B cell (primary cell): ENCODE results near the gene PRPF19. TPM values are rescaled to one million over a fixed set of nuclear protein-coding genes. Genes with fewer than 3 reads are reported as not detected.
A peak's percentile ranks its signal among the peaks of the same experiment; 100 is the strongest.

Source experiments
- ATAC-seq: fragments of 200-7000 bp; cut with Tn5 transposase; one replicate; pipeline ENCODE4 v1.10.0; 2021; ENCODE audit warnings: low read depth, mild to moderate bottlenecking, moderate number of reproducible peaks, moderate library complexity
- CTCF ChIA-PET: fragments of 350-600 bp; sonication (Branson Sonifier 250); formaldehyde crosslinking; loops from one replicate; lab custom pipeline; 2021; ENCODE audit warnings: antibody characterized with exemption, inconsistent platforms; lab: Charles Lee
- POLR2A ChIA-PET: fragments of 350-600 bp; sonication (Branson Sonifier 250); formaldehyde crosslinking; loops from one replicate; lab custom pipeline; 2021; ENCODE audit warnings: antibody characterized with exemption; lab: Charles Lee
- DNase-seq: peaks from one replicate; pipeline ENCODE4 v3.0.0; 2013
- H2AFZ ChIP-seq: 2 replicates; pipeline ENCODE4 v1.6.1; 2012; ENCODE audit warnings: mild to moderate bottlenecking, low read depth, low read length; ENCODE audit not compliant: insufficient read depth, poor library complexity, severe bottlenecking
- H3K27ac ChIP-seq, 2 donors: 1 replicate in 1 of 2; 2 replicates in 1 of 2; pipeline ENCODE4 v1.5.1; 2012 to 2013; ENCODE audit warnings: low read length in 2 of 2, mild to moderate bottlenecking in 2 of 2, moderate library complexity in 1 of 2
- H3K27me3 ChIP-seq, 4 experiments: fragments of 200-600 bp in 1 of 4; sonication (generic) in 1 of 4; replicated peaks in 1 of 4; 1 replicate in 2 of 4; 2 replicates in 2 of 4; pipeline versions ENCODE4 v1.6.1 to v1.7.0; 2013 to 2016; ENCODE audit warnings: low read length in 3 of 4, mild to moderate bottlenecking in 2 of 4, mixed read lengths in 1 of 4, moderate library complexity in 1 of 4; ENCODE audit not compliant: insufficient read depth in 4 of 4, control insufficient read depth in 3 of 4; ENCODE audit errors: control extremely low read depth in 1 of 4
- H3K36me3 ChIP-seq, 2 experiments: replicated peaks in 1 of 2; 1 replicate in 1 of 2; 2 replicates in 1 of 2; pipeline versions ENCODE4 v1.6.1 to v1.7.1; 2013; ENCODE audit warnings: low read length in 1 of 2; ENCODE audit not compliant: insufficient read depth in 2 of 2, control insufficient read depth in 1 of 2; ENCODE audit errors: control extremely low read depth in 1 of 2, extremely low read depth in 1 of 2
- H3K4me1 ChIP-seq, 2 donors: fragments of 200-600 bp in 1 of 2; sonication (generic) in 1 of 2; 1 replicate in 1 of 2; 2 replicates in 1 of 2; pipeline versions ENCODE4 v1.5.1 to v1.6.1; 2013 to 2017; ENCODE audit warnings: low read length in 2 of 2; ENCODE audit not compliant: control insufficient read depth in 2 of 2, insufficient read depth in 2 of 2
- H3K4me2 ChIP-seq: replicated peaks from 2 replicates; pipeline ENCODE3; 2012; ENCODE audit warnings: mild to moderate bottlenecking, low read depth, low read length; ENCODE audit not compliant: poor library complexity, severe bottlenecking
- H3K4me3 ChIP-seq, 5 experiments: fragments of 200-600 bp in 1 of 5; sonication (generic) in 1 of 5; 1 replicate in 3 of 5; 2 replicates in 2 of 5; pipeline versions ENCODE4 v1.5.1 to v1.7.0; 2011 to 2016; ENCODE audit warnings: low read length in 4 of 5, mild to moderate bottlenecking in 4 of 5, low read depth in 2 of 5, control low read depth in 1 of 5, moderate library complexity in 1 of 5; ENCODE audit not compliant: insufficient read depth in 1 of 5; ENCODE audit errors: control extremely low read depth in 1 of 5, extremely low read depth in 1 of 5
- H3K79me2 ChIP-seq: fragments of 200-600 bp; sonication (generic); one replicate; pipeline ENCODE4 v1.6.0; 2016; ENCODE audit warnings: low read length; ENCODE audit not compliant: control insufficient read depth, insufficient read depth
- H3K9ac ChIP-seq: fragments of 200-600 bp; sonication (generic); 2 replicates; pipeline ENCODE4 v1.6.1; 2017; ENCODE audit warnings: mild to moderate bottlenecking, low read length, moderate library complexity
- H3K9me3 ChIP-seq, 3 donors: one replicate each; pipeline versions ENCODE4 v1.6.1 to v1.7.1; 2013; ENCODE audit warnings: low read length in 2 of 3; ENCODE audit not compliant: control insufficient read depth in 2 of 3, insufficient read depth in 1 of 3; ENCODE audit errors: control extremely low read depth in 1 of 3
- H4K20me1 ChIP-seq: 2 replicates; pipeline ENCODE4 v1.6.0; 2012; ENCODE audit warnings: mild to moderate bottlenecking, low read length; ENCODE audit not compliant: insufficient read depth, control insufficient read depth, poor library complexity, severe bottlenecking
- H3K27ac Mint-ChIP-seq: one replicate; pipeline ENCODE4 v1.8.0; 2021; ENCODE audit warnings: mixed read lengths
- H3K27me3 Mint-ChIP-seq: one replicate; pipeline ENCODE4 v1.8.0; 2021; ENCODE audit warnings: mixed read lengths
- H3K4me1 Mint-ChIP-seq: one replicate; pipeline ENCODE4 v1.8.0; 2021; ENCODE audit warnings: mixed read lengths
- H3K4me3 Mint-ChIP-seq: one replicate; pipeline ENCODE4 v1.8.0; 2021; ENCODE audit warnings: mixed read lengths
- H3K9me3 Mint-ChIP-seq: one replicate; pipeline ENCODE4 v1.8.0; 2022; ENCODE audit warnings: mixed read lengths; ENCODE audit not compliant: insufficient read depth
- CTCF ChIP-seq: fragments of 200-600 bp; IDR thresholded peaks from one replicate; pipeline ENCODE4 v1.8.0; 2022; ENCODE audit warnings: antibody characterized with exemption, mild to moderate bottlenecking
- EZH2 ChIP-seq: IDR thresholded peaks from 2 replicates; pipeline ENCODE4 v1.6.1; 2012; ENCODE audit warnings: borderline replicate concordance, low read depth, mild to moderate bottlenecking, moderate library complexity, low read length; ENCODE audit not compliant: insufficient read depth, poor library complexity, severe bottlenecking
- WGBS: methylation state at CpG from one replicate; pipeline ENCODE4 v1.1.5; 2013; ENCODE audit warnings: missing lambda C conversion rate; ENCODE audit not compliant: insufficient coverage; 5-methylcytosine and 5-hydroxymethylcytosine counted together
- intact Hi-C: fragments of 100-400 bp; cut with micrococcal nuclease; formaldehyde crosslinking; loops from one replicate; pipeline ENCODE4 v1.10.0; 2022
- polyA plus RNA-seq: library from polyadenylated mRNA; depleted of rRNA; stranded (reverse); fragments of >200 nt; gene quantifications from 2 replicates; pipeline ENCODE4 v1.2.3, GENCODE V29; 2012
- total RNA-seq, 2 donors: library from RNA; stranded (reverse); fragments of 120-200 nt in 1 of 2; gene quantifications; 1 replicate in 1 of 2; 2 replicates in 1 of 2; pipeline versions ENCODE4 v1.2.3 to v1.2.4, GENCODE V29; 2013 to 2022

Gene PRPF19
- total and polyA plus RNA-seq, 2 donors (not counting 1 experiment from before 2014, with no cell fraction given): 41.8 to 89.9 TPM

- peaks cover 47% of the 10 kb centered on the region for H3K4me1 Mint-ChIP-seq
- Histone ChIP-seq H3K27me3 (peaks cover 0 to 30% (median 7%) of the 10 kb centered on the region in 4 experiments), H3K27ac (no peak overlapping the region), H3K9ac (no peak overlapping the region), H3K36me3 (peaks cover 0 to 37% of the 10 kb centered on the region in 2 experiments), H3K79me2 (peaks cover 32% of the 10 kb centered on the region), H3K4me2 (no peak overlapping the region), H3K4me3 (no peak overlapping the region), H4K20me1 (peaks cover 62% of the 10 kb centered on the region), H3K9me3 (peaks cover 0 to 4% (median 0%) of the 10 kb centered on the region in 3 donors), H3K4me1 (peaks cover 44 to 51% of the 10 kb centered on the region in 2 donors), H2AFZ (no peak overlapping the region)
- ChIA-PET CTCF (interaction anchor here (1.7 kb wide), 1 partner anchor 8 kb away, joined by 9 read pairs; no protein-coding TSS in a partner anchor), POLR2A (interaction anchor here (1.6 kb wide), 1 partner anchor 8 kb away, joined by 4 read pairs; no protein-coding TSS in a partner anchor)
- H3K9me3 Mint-ChIP-seq: no peaks in the 10 kb centered on the region
- H3K4me3 Mint-ChIP-seq: peak overlapping the region; percentile 54
- H3K27me3 Mint-ChIP-seq: peaks cover 7% of the 10 kb centered on the region
- 97% methylated on average over 5 of the region's 6 CpGs for WGBS
- intact Hi-C loops: no loop called here
- DNase-seq: no peak
- TF ChIP-seq EZH2 (no peak), CTCF (no peak)
- H3K27ac Mint-ChIP-seq: no peak overlapping the region
- ATAC-seq: no peak
These were observed 16.5 kb upstream of the PRPF19 start for GRCh38 chr11:60922906-60923305.

GRCh38 chr11:60921777-60922335, 15.5 kb upstream of the PRPF19 start:
- DNase-seq (no peak), ATAC-seq (no peak)
- no peaks in the 10 kb centered on the region for H3K9me3 Mint-ChIP-seq
- no peak overlapping the region for H3K9ac ChIP-seq
- TF ChIP-seq EZH2 (no peak), CTCF (no peak)
- peaks cover 0 to 30% (median 7%) of the 10 kb centered on the region in 4 experiments for H3K27me3 ChIP-seq
- peaks cover 7% of the 10 kb centered on the region for H3K27me3 Mint-ChIP-seq
- no peak overlapping the region for H3K4me3 ChIP-seq
- peaks cover 43% of the 10 kb centered on the region for H3K79me2 ChIP-seq
- ChIA-PET POLR2A (interaction anchor here (0.6 to 1.1 kb wide), 2 partner anchors 10 to 159 kb away, joined by 3 to 11 read pairs; no protein-coding TSS in a partner anchor), CTCF (interaction anchor here (1.8 to 11.8 kb wide), 2 partner anchors 19 to 23 kb away, joined by 4 to 129 read pairs; partner anchors contain the start of gene PRPF19)
- H3K4me2 ChIP-seq: no peak overlapping the region
- 96% methylated on average over 23 of the region's 23 CpGs for WGBS
- peaks cover 57% of the 10 kb centered on the region for H3K4me1 Mint-ChIP-seq
- intact Hi-C loops: no loop called here
- H3K9me3 ChIP-seq: peaks cover 0 to 4% (median 0%) of the 10 kb centered on the region in 3 donors
- peaks cover 49 to 60% of the 10 kb centered on the region in 2 donors for H3K4me1 ChIP-seq
- H3K27ac Mint-ChIP-seq: no peak overlapping the region
- H3K27ac ChIP-seq: no peak overlapping the region
- peaks cover 0 to 38% of the 10 kb centered on the region in 2 experiments for H3K36me3 ChIP-seq
- H4K20me1 ChIP-seq: peaks cover 73% of the 10 kb centered on the region
- H3K4me3 Mint-ChIP-seq: no peak overlapping the region
- H2AFZ ChIP-seq: no peak overlapping the region
